BLaER1 treated with 17β-estradiol and CSF1 and Interleukin-3, amounts not matched to agents 10 nM and 100 nM (cell line): ENCODE data around the gene TUT7.
A peak's percentile ranks its signal among the peaks of the same experiment; 100 is the strongest.

Experiments used
- H3K27ac ChIP-seq, 11 experiments: shearing (Covaris generic); formaldehyde crosslinking; 2 replicates each; pipeline ENCODE4 v1.8.1; 2022
- H3K27me3 ChIP-seq, 11 experiments: shearing (Covaris generic); formaldehyde crosslinking; 2 replicates each; pipeline ENCODE4 v1.8.1; 2022
- H3K36me3 ChIP-seq, 11 experiments: shearing (Covaris generic); formaldehyde crosslinking; 2 replicates each; pipeline ENCODE4 v1.8.1; 2022
- H3K4me1 ChIP-seq, 10 experiments: shearing (Covaris generic); formaldehyde crosslinking; 2 replicates each; pipeline ENCODE4 v1.8.1; 2022
- H3K4me2 ChIP-seq, 11 experiments: shearing (Covaris generic); formaldehyde crosslinking; 2 replicates each; pipeline ENCODE4 v1.8.1; 2022
- H3K4me3 ChIP-seq, 10 experiments: shearing (Covaris generic); formaldehyde crosslinking; 2 replicates each; pipeline ENCODE4 v1.8.1; 2022
- H3K9ac ChIP-seq, 11 experiments: shearing (Covaris generic); formaldehyde crosslinking; 2 replicates each; pipeline ENCODE4 v1.8.1; 2022
- H3K9me3 ChIP-seq, 11 experiments: shearing (Covaris generic); formaldehyde crosslinking; replicated peaks in 1 of 11; 2 replicates each; pipeline ENCODE4 v1.8.1; 2022
- H4K20me1 ChIP-seq, 11 experiments: shearing (Covaris generic); formaldehyde crosslinking; 2 replicates each; pipeline ENCODE4 v1.8.1; 2022
- Cebpa-rat ChIP-seq, 11 experiments: shearing (Covaris generic); IDR thresholded peaks; 2 replicates each; pipeline ENCODE4 v1.8.1; 2022

Gene TUT7

DNA sequence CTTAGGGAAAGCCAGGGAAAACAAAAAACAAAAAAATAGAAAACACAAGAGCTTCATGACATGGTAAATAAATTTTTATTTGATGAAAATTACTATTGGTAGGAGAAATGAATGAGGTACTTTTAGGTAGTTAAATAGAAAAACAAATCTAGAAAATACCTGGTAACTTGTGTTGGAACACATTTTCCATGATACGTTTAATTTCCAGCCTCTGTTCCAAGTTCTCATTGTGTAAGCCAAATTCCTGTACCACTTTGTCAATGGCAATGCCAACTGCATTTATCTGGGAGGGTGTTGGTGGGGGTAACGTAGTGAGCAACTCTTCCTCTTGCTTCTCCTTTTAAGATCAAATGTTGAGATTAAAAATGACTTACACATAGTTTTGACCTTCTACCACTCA is 9.4 kb downstream of the TUT7 start:
- Histone ChIP-seq H3K36me3 (peaks cover 59 to 100% (median 84%) of the 10 kb centered on the region in 11 experiments), H3K27ac (no peak overlapping the region), H3K4me3 (no peak overlapping the region), H3K9ac (no peak overlapping the region), H3K27me3 (no peaks in the 10 kb centered on the region), H3K9me3 (peaks cover 0 to 6% (median 0%) of the 10 kb centered on the region in 11 experiments; a peak in 2 of 22 replicates), H3K4me1 (peaks cover 2 to 100% (median 29%) of the 10 kb centered on the region in 10 experiments), H3K4me2 (peak overlapping the region in 1 of 11 experiments; percentile 94; a peak in 2 of 22 replicates), H4K20me1 (peaks cover 9 to 100% (median 32%) of the 10 kb centered on the region in 11 experiments; a peak in 15 of 22 replicates)
- no peak for TF ChIP-seq Cebpa-rat (IDR thresholded peaks at IDR 0.05)

DNA sequence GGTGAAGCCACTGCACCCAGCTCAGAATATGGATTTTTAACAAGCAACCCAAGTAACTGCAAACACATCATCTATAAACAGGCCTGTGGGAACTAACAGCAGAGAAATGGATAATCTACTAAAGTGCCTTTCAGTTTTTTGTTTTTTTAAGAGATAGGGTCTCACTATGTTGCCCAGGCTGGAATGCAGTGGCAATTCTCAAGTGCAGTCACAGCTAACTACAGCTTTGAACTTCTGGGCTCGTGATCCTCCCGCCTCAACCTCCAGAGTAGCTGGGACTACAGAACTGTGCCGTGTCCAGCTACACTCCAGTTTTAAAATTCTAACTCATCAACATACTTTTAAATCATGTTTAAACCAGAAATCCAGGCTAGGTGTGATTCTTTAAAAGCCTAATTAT is 11.9 kb downstream of the TUT7 start:
- Histone ChIP-seq H3K9me3 (no peaks in the 10 kb centered on the region), H3K4me3 (no peak overlapping the region), H3K27me3 (no peaks in the 10 kb centered on the region), H3K4me1 (peaks cover 15 to 100% (median 29%) of the 10 kb centered on the region in 10 experiments), H3K4me2 (peak overlapping the region in 3 of 11 experiments; percentile 8 to 22 (median 16); a peak in 5 of 22 replicates), H3K9ac (no peak overlapping the region), H3K27ac (no peak overlapping the region), H4K20me1 (peaks cover 0 to 100% (median 18%) of the 10 kb centered on the region in 11 experiments; a peak in 14 of 22 replicates), H3K36me3 (peaks cover 82 to 100% (median 94%) of the 10 kb centered on the region in 11 experiments)
- no peak for TF ChIP-seq Cebpa-rat (IDR thresholded peaks at IDR 0.05)

DNA sequence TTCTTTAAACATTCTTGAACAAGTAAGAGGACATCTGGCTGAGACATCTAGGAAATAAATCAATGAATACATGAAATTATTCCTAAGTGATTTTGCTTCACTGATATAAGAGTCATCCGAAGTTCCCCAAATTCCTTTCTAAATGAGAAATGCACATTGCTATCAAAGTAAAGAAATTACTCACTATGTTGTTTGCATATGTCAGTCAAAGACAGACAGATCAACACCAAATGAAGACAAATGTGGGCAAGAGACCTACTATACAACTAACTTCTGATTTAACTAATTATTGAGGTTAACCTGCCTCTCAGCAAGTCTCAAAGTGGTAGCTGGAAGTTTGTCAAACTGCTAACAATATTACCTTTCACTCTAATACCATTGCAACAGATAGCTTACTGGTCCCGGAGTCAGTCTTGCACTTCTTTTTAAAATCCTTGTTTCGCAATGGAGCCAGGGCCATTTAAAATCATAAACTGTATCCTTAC is 13.2 kb downstream of the TUT7 start:
- H3K4me1 ChIP-seq: peaks cover 17 to 92% (median 34%) of the 10 kb centered on the region in 10 experiments
- peaks cover 0 to 6% (median 0%) of the 10 kb centered on the region in 11 experiments; a peak in 2 of 22 replicates for H3K9me3 ChIP-seq
- no peak overlapping the region for H3K9ac ChIP-seq
- peak in 1 of 11 experiments; percentile 22; a peak in 1 of 22 replicates for TF ChIP-seq Cebpa-rat (IDR thresholded peaks at IDR 0.05)
- peaks cover 0 to 100% (median 7%) of the 10 kb centered on the region in 11 experiments; a peak in 13 of 22 replicates for H4K20me1 ChIP-seq
- no peak overlapping the region for H3K27ac ChIP-seq
- peak overlapping the region in 4 of 11 experiments; percentile 5 to 22 (median 12); a peak in 7 of 22 replicates for H3K4me2 ChIP-seq
- peaks cover 89 to 100% (median 97%) of the 10 kb centered on the region in 11 experiments for H3K36me3 ChIP-seq
- no peaks in the 10 kb centered on the region for H3K27me3 ChIP-seq
- H3K4me3 ChIP-seq: no peak overlapping the region

DNA sequence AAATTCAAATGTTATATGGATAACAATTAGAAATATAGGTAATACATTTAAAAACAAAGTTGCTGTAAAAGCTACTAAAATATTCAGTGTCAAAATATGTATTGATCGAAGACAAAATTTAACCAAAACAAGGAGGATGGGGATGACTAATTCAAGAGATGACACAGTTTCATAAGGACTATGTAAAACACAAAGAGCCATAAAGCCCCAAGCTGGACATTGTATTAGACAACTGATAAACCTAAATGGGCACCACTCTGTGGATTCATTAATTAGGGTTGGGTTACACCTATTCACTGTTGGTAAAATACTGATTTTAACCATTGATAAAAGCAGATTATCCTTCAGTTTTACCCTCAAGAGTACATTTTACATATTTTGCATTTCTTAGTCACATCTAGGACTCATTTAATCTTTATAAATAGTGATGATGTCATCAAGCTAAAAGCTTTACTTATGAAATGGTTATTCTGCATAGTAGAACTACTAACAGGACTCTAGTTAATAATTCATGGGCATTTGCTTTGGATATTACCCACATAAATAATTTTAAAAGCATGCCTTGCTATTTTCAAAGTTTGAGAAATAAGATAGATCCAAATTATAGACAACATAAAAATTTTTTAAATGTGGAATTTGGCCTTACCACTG is 13.7 kb downstream of the TUT7 start:
- Histone ChIP-seq H3K9ac (no peak overlapping the region), H3K27ac (no peak overlapping the region), H3K4me2 (peak overlapping the region in 3 of 11 experiments; percentile 8 to 22 (median 16); a peak in 4 of 22 replicates), H3K36me3 (peaks cover 89 to 100% (median 97%) of the 10 kb centered on the region in 11 experiments), H3K4me1 (peaks cover 17 to 87% (median 34%) of the 10 kb centered on the region in 10 experiments), H3K9me3 (peaks cover 0 to 9% (median 0%) of the 10 kb centered on the region in 11 experiments; a peak in 2 of 22 replicates), H3K4me3 (no peak overlapping the region), H4K20me1 (peaks cover 0 to 100% (median 2%) of the 10 kb centered on the region in 11 experiments; a peak in 10 of 22 replicates), H3K27me3 (no peaks in the 10 kb centered on the region)
- TF ChIP-seq Cebpa-rat (IDR thresholded peaks at IDR 0.05): no peak

DNA sequence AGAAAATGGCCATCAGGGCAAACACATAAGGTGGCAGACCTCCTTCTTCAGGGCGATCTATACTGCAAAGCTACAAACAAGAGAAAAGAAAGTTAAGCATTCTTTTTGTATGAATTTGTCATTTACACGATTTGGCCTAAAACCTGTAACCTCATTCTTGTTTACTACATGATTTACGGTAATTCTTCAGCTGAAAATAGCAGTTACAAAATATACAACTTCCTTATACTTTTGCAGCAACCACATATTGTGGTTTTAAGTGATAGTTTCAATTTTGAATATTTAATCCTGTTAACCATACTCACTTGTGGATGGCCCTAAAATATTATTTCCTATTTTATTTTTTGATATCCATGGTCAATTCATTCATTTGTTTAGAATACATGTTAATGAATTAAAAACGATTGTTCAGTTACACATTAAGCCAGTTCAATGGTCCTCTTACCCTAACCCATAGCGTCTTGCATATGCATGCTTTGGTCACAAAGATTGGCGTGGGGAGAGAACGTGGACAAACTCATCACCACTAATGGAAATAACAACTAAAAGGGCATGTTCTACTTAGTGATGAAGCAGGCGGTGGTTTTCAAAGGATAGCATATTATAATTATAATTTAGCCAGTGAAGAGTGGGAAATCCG is 16.6 kb downstream of the TUT7 start:
- H3K4me3 ChIP-seq: peak overlapping the region in 1 of 10 experiments; percentile 27; a peak in 3 of 20 replicates
- H3K27ac ChIP-seq: peak overlapping the region in 9 of 11 experiments; percentile 14 to 71 (median 58); a peak in 17 of 22 replicates
- no peak overlapping the region for H3K9ac ChIP-seq

DNA sequence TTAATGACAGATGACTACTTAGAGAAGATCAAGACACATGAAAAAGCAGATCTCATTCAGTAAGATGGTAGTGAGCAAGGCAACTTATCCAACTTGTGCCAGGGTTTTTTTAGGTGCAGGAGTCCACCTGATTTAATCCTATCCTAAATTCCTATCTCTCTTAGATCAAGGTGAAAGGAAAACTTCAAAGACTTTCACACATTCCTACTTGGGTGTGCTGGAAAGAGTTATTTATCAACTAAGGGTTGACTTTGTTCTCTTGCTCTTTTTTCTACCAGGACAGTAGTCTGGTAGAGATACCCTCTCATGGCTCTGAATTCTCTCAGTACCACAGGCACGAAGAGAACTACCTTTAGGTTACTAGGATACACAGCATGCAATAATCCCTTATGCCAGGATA is 18.2 kb downstream of the TUT7 start:
- Histone ChIP-seq H3K27me3 (no peaks in the 10 kb centered on the region), H3K4me3 (no peak overlapping the region), H3K4me1 (peaks cover 17 to 43% (median 31%) of the 10 kb centered on the region in 10 experiments), H3K4me2 (no peak overlapping the region), H3K9ac (no peak overlapping the region), H3K9me3 (peaks cover 0 to 15% (median 0%) of the 10 kb centered on the region in 11 experiments; a peak in 3 of 22 replicates), H4K20me1 (peaks cover 0 to 98% (median 0%) of the 10 kb centered on the region in 11 experiments; a peak in 4 of 22 replicates), H3K27ac (no peak overlapping the region), H3K36me3 (peaks cover 91 to 100% (median 98%) of the 10 kb centered on the region in 11 experiments)
- TF ChIP-seq Cebpa-rat (IDR thresholded peaks at IDR 0.05): no peak

More for the DNA sequence above, 16.6 kb downstream of the TUT7 start:
- peaks cover 0 to 15% (median 0%) of the 10 kb centered on the region in 11 experiments; a peak in 3 of 22 replicates for H3K9me3 ChIP-seq
- peak overlapping the region; percentile 63 to 84 (median 71) for H3K4me2 ChIP-seq
- H3K36me3 ChIP-seq: peaks cover 93 to 100% (median 98%) of the 10 kb centered on the region in 11 experiments
- no peaks in the 10 kb centered on the region for H3K27me3 ChIP-seq
- H3K4me1 ChIP-seq: peaks cover 17 to 58% (median 34%) of the 10 kb centered on the region in 10 experiments
- H4K20me1 ChIP-seq: peaks cover 0 to 98% (median 0%) of the 10 kb centered on the region in 11 experiments; a peak in 5 of 22 replicates
- no peak for TF ChIP-seq Cebpa-rat (IDR thresholded peaks at IDR 0.05)

DNA sequence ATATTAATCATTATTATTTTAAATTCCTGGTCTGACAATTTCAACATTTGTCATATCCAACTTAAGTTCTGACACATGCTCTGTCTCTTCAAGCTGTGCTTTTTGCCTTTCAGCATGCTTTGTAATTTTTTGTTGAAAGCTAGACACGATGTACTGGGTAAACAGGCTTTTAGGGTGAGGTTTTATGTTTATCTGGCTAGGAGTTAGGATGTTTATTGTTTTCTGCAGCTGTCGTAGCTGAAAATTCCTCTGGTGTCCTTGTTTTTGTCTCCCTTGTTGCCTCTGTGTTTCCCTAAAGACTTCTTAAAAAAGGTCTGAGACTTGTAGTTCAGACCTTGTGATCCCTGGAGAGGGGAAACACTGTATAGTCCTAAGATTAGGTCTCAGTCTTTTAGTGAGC is 20.6 kb downstream of the TUT7 start:
- Histone ChIP-seq H3K27ac (no peak overlapping the region), H3K4me1 (peaks cover 16 to 20% (median 18%) of the 10 kb centered on the region in 10 experiments), H3K36me3 (peaks cover 75 to 100% (median 96%) of the 10 kb centered on the region in 11 experiments), H3K9me3 (peaks cover 0 to 15% (median 0%) of the 10 kb centered on the region in 11 experiments; a peak in 3 of 22 replicates), H3K9ac (no peak overlapping the region), H3K4me3 (no peak overlapping the region), H3K4me2 (no peak overlapping the region), H3K27me3 (no peaks in the 10 kb centered on the region), H4K20me1 (peaks cover 0 to 98% (median 0%) of the 10 kb centered on the region in 11 experiments; a peak in 4 of 22 replicates)
- no peak for TF ChIP-seq Cebpa-rat (IDR thresholded peaks at IDR 0.05)

DNA sequence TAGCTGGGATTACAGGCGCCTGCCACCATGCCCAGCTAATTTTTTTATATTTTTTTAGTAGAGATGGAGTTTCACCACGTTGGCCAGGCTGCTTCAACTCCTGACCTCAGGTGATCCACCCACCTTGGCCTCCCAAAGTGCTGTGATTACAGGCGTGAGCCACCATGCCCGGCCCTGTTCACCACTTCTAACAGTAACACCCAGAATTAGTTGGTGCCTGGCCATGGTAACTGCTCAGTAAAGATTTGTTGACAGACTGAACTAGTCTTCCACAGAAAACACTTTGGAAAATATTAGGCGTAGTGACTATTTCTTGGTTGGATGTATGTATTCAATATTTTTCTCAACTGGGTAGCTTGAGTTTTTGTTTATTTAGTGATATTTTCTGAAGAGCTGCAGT is 24.0 kb downstream of the TUT7 start:
- Histone ChIP-seq H3K27me3 (no peaks in the 10 kb centered on the region), H3K9ac (no peak overlapping the region), H3K4me1 (peaks cover 0 to 11% (median 0%) of the 10 kb centered on the region in 10 experiments; a peak in 4 of 20 replicates), H3K4me2 (no peak overlapping the region), H4K20me1 (peaks cover 0 to 98% (median 0%) of the 10 kb centered on the region in 11 experiments; a peak in 6 of 22 replicates), H3K4me3 (no peak overlapping the region), H3K36me3 (peaks cover 79 to 100% (median 98%) of the 10 kb centered on the region in 11 experiments), H3K27ac (no peak overlapping the region), H3K9me3 (peaks cover 0 to 8% (median 0%) of the 10 kb centered on the region in 11 experiments; a peak in 1 of 22 replicates)
- TF ChIP-seq Cebpa-rat (IDR thresholded peaks at IDR 0.05): no peak
